HCT116 (cell line): ENCODE measurements around the gene MRPL18. TPM values are rescaled to one million over a fixed set of nuclear protein-coding genes. Genes with fewer than 3 reads are reported as not detected.

ENCODE experiments used
- ATAC-seq: fragments of 200-7000 bp; cut with Tn5 transposase; 2 replicates; pipeline ENCODE4 v1.9.1; 2020; ENCODE audit warnings: mild to moderate bottlenecking, moderate library complexity
- BruUV-seq: library from RNA; stranded (reverse); fragments of 400-500 nt; replicated peaks from 2 replicates; lab custom pipeline; 2021; lab: Mats Ljungman, UMichigan
- CTCF ChIA-PET: fragments of 300-600 bp; sonication (Branson Sonifier 250); formaldehyde crosslinking; loops from one replicate; lab custom pipeline; 2021; ENCODE audit warnings: antibody characterized with exemption; lab: Charles Lee
- POLR2A ChIA-PET: fragments of 300-600, 350-600 bp; sonication (Branson Sonifier 250); formaldehyde crosslinking; loops from one replicate; lab custom pipeline; 2021; ENCODE audit warnings: antibody characterized with exemption; lab: Charles Lee
- RAD21 ChIA-PET, 2 experiments: fragments of 300-600 bp; sonication (Branson Sonifier 250); formaldehyde crosslinking; loops; one replicate each; lab custom pipeline; 2023; ENCODE audit warnings: low total read pairs in 2 of 2; ENCODE audit not compliant: uncharacterized antibody in 2 of 2, unreplicated experiment in 2 of 2, low non-redundant PET in 1 of 2; lab: Charles Lee
- DNase-seq: peaks from one replicate; pipeline ENCODE4 v3.0.0-alpha.2; 2010; ENCODE audit warnings: low read depth, low spot score
- H2AFZ ChIP-seq: fragments of 200-600 bp; shearing (Covaris generic), sonication (generic); 2 replicates; pipeline ENCODE4 v1.6.1; 2017; ENCODE audit warnings: low read depth, mixed run types, mixed read lengths, antibody characterized with exemption, low read length; ENCODE audit not compliant: poor library complexity, severe bottlenecking
- H3K27ac ChIP-seq: 2 replicates; pipeline ENCODE4 v1.5.1; 2012; ENCODE audit warnings: low read depth, low read length
- H3K27me3 ChIP-seq: fragments of 200-600 bp; sonication (generic); 2 replicates; pipeline ENCODE4 v1.6.1; 2016; ENCODE audit warnings: mixed run types, low read length, mixed read lengths; ENCODE audit not compliant: insufficient read depth
- H3K36me3 ChIP-seq, 2 experiments: fragments of 200-500 bp in 1 of 2; fragments of 200-600 bp in 1 of 2; sonication (Bioruptor generic) in 1 of 2; sonication (generic) in 1 of 2; 2 replicates each; pipeline versions ENCODE4 v1.5.1 to v1.6.1; 2014 to 2016; ENCODE audit warnings: low read length in 2 of 2, inconsistent platforms in 1 of 2, mixed read lengths in 1 of 2, mixed run types in 1 of 2; ENCODE audit not compliant: insufficient read depth in 2 of 2, control insufficient read depth in 1 of 2
- H3K4me1 ChIP-seq, 2 experiments: fragments of 200-600 bp in 1 of 2; sonication (generic) in 1 of 2; 2 replicates each; pipeline versions ENCODE4 v1.5.1 to v1.6.1; 2012 to 2017; ENCODE audit warnings: low read length in 2 of 2, inconsistent platforms in 1 of 2, mild to moderate bottlenecking in 1 of 2, mixed read lengths in 1 of 2, mixed run types in 1 of 2, moderate library complexity in 1 of 2; ENCODE audit not compliant: insufficient read depth in 2 of 2, control insufficient read depth in 1 of 2
- H3K4me2 ChIP-seq: fragments of 200-600 bp; sonication (generic); 2 replicates; pipeline ENCODE4 v1.6.1; 2017; ENCODE audit warnings: mixed run types, low read length, mixed read lengths
- H3K4me3 ChIP-seq, 2 experiments: fragments of 200-600 bp in 1 of 2; sonication (generic) in 1 of 2; replicated peaks in 1 of 2; 2 replicates each; pipeline ENCODE4 v1.5.1; 2011 to 2016; ENCODE audit warnings: low read length in 2 of 2, control low read depth in 1 of 2, low read depth in 1 of 2, mild to moderate bottlenecking in 1 of 2, mixed read lengths in 1 of 2, mixed run types in 1 of 2
- H3K79me2 ChIP-seq: fragments of 200-600 bp; sonication (generic); 2 replicates; pipeline ENCODE4 v1.6.1; 2017; ENCODE audit warnings: mild to moderate bottlenecking, mixed run types, low read length, moderate library complexity, mixed read lengths; ENCODE audit not compliant: insufficient read depth
- H3K9ac ChIP-seq: fragments of 200-600 bp; sonication (generic); 2 replicates; pipeline ENCODE4 v1.6.1; 2016; ENCODE audit warnings: low read length, mixed read lengths
- H3K9me2 ChIP-seq: fragments of 200-600 bp; sonication (generic), shearing (Covaris generic); 2 replicates; pipeline ENCODE4 v1.6.1; 2017; ENCODE audit warnings: mixed run types, mild to moderate bottlenecking, moderate library complexity; ENCODE audit not compliant: insufficient read depth
- H3K9me3 ChIP-seq, 2 experiments: fragments of 200-500 bp in 1 of 2; fragments of 200-600 bp in 1 of 2; sonication (Bioruptor generic) in 1 of 2; sonication (generic) in 1 of 2; 2 replicates each; pipeline ENCODE4 v1.6.1; 2014 to 2017; ENCODE audit warnings: low read length in 2 of 2, mixed read lengths in 2 of 2, inconsistent platforms in 1 of 2, low read depth in 1 of 2, mild to moderate bottlenecking in 1 of 2, mixed run types in 1 of 2, moderate library complexity in 1 of 2; ENCODE audit not compliant: control insufficient read depth in 1 of 2, insufficient read depth in 1 of 2
- H4K20me1 ChIP-seq: fragments of 200-600 bp; sonication (generic), shearing (Covaris generic); 2 replicates; pipeline ENCODE4 v1.6.1; 2017; ENCODE audit warnings: mixed run types, mild to moderate bottlenecking, moderate library complexity; ENCODE audit not compliant: insufficient read depth
- ATF3 ChIP-seq: IDR thresholded peaks from 2 replicates; pipeline ENCODE4 v1.6.1; 2012
- CTCF ChIP-seq, 3 experiments: fragments of 200-600 bp in 1 of 3; sonication (generic) in 1 of 3; IDR thresholded peaks in 2 of 3; conservative IDR thresholded peaks in 1 of 3; 2 replicates each; pipeline ENCODE4 v1.5.1; 2012 to 2017; ENCODE audit warnings: low read depth in 2 of 3, low read length in 2 of 3, antibody characterized with exemption in 1 of 3, borderline replicate concordance in 1 of 3, control low read depth in 1 of 3, mild to moderate bottlenecking in 1 of 3, mixed read lengths in 1 of 3, mixed run types in 1 of 3, moderate library complexity in 1 of 3; ENCODE audit not compliant: insufficient read depth in 1 of 3
- ELF1 ChIP-seq: IDR thresholded peaks from 2 replicates; pipeline ENCODE4 v1.6.1; 2012; ENCODE audit warnings: low read depth, borderline replicate concordance
- EZH2phosphoT487 ChIP-seq: fragments of 200-600 bp; IDR thresholded peaks from 2 replicates; pipeline ENCODE4 v1.6.1; 2018; ENCODE audit warnings: antibody characterized with exemption, borderline replicate concordance
- MAX ChIP-seq: IDR thresholded peaks from 2 replicates; pipeline ENCODE4 v1.6.1; 2012
- POLR2A ChIP-seq: IDR thresholded peaks from 2 replicates; pipeline ENCODE4 v1.7.0; 2011; ENCODE audit warnings: borderline replicate concordance; ENCODE audit not compliant: insufficient read depth, insufficient read length; ENCODE audit errors: extremely low read depth
- RAD21 ChIP-seq: IDR thresholded peaks from 2 replicates; pipeline ENCODE4 v1.6.1; 2012; ENCODE audit warnings: low read depth, mild to moderate bottlenecking
- REST ChIP-seq: IDR thresholded peaks from 2 replicates; pipeline ENCODE4 v1.6.1; 2012; ENCODE audit warnings: low read depth
- SIN3A ChIP-seq: IDR thresholded peaks from 2 replicates; pipeline ENCODE4 v1.6.1; 2012; ENCODE audit warnings: low read depth
- SP1 ChIP-seq: IDR thresholded peaks from 2 replicates; pipeline ENCODE4 v1.6.1; 2012; ENCODE audit warnings: low read depth
- YY1 ChIP-seq: IDR thresholded peaks from 2 replicates; pipeline ENCODE4 v1.6.1; 2011; ENCODE audit warnings: low read length, low read depth, moderate library complexity, mild to moderate bottlenecking; ENCODE audit not compliant: insufficient replicate concordance; ENCODE audit errors: extremely low read depth
- ZBTB33 ChIP-seq: IDR thresholded peaks from 2 replicates; pipeline ENCODE4 v1.6.1; 2011; ENCODE audit warnings: mild to moderate bottlenecking, low read length, moderate library complexity; ENCODE audit not compliant: insufficient replicate concordance; ENCODE audit errors: extremely low read depth
- intact Hi-C: fragments of 100-400 bp; cut with micrococcal nuclease; formaldehyde crosslinking; loops from 2 replicates; pipeline ENCODE4 v1.10.0; 2022
- total RNA-seq: library from RNA; stranded (reverse); gene quantifications from one replicate; pipeline ENCODE4 v1.2.1, GENCODE V29; 2021; ENCODE audit not compliant: unreplicated experiment

Gene MRPL18
- total RNA-seq, 1 experiment from 2014 or later: 106 TPM

DNA sequence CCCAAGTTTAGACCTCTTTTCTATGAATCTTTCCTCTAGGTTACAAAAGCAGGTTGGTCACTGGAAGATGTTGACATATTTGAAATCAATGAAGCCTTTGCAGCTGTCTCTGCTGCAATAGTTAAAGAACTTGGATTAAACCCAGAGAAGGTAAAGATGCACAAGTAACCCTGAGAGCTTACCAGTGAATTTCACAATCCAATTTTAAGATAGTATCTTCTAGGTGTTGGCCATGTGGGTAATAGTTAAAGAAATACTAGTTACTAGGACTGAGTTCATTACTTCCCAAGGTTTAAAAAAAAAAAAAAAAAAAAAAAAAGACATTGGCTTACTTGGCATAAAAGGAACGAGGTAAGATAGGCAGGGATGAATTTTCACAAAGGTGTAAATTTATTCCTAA is 12.1 kb upstream of the MRPL18 start:
- no peak overlapping the region for H2AFZ ChIP-seq
- H3K36me3 ChIP-seq: peaks cover 46 to 58% of the 10 kb centered on the region in 2 experiments
- H3K27me3 ChIP-seq: no peaks in the 10 kb centered on the region
- no peaks in the 10 kb centered on the region for H3K9me2 ChIP-seq
- RAD21 ChIA-PET: no interaction called here
- H4K20me1 ChIP-seq: peaks cover 35% of the 10 kb centered on the region; the same call in 1 of the 2 replicates
- no peak overlapping the region for H3K4me2 ChIP-seq
- POLR2A ChIA-PET: interaction anchor here (1.4 kb wide), 1 partner anchor 11 kb away, joined by 8 read pairs; the partner anchor contains the start of gene TCP1
- no TSS peak for BruUV-seq
- H3K9ac ChIP-seq: no peak overlapping the region
- no peak overlapping the region for H3K27ac ChIP-seq
- CTCF ChIA-PET: no interaction called here
- intact Hi-C loops: no loop called here
- peaks cover 0 to 11% of the 10 kb centered on the region in 2 experiments; a peak in 2 of 4 replicates for H3K4me1 ChIP-seq
- H3K9me3 ChIP-seq: no peaks in the 10 kb centered on the region
- peaks cover 40% of the 10 kb centered on the region for H3K79me2 ChIP-seq
- DNase-seq: no peak
- TF ChIP-seq RAD21: no peak
- TF ChIP-seq SIN3A: no peak
- TF ChIP-seq ELF1: no peak
- TF ChIP-seq MAX: no peak
- no peak for TF ChIP-seq EZH2phosphoT487
- TF ChIP-seq ATF3: no peak
- TF ChIP-seq ZBTB33: no peak
- no peak for TF ChIP-seq SP1
- TF ChIP-seq CTCF (IDR thresholded peaks at IDR 0.05 in 2 of 3, conservative IDR thresholded peaks at IDR 0.05 in 1 of 3; ENCODE audit: borderline replicate concordance in 1 of 3, insufficient read depth in 1 of 3, low read depth in 2 of 3, low read length in 2 of 3): no peak
- TF ChIP-seq POLR2A: no peak
- no peak for TF ChIP-seq YY1
- TF ChIP-seq REST: no peak
- H3K4me3 ChIP-seq: no peak overlapping the region
- ATAC-seq: no peak
